Activated effector memory CD4-positive, alpha-beta T cell treated with anti-CD3 and anti-CD28 coated beads, Interleukin-2, amount 50 U/mL, for 16 hours (primary cell): Measurements from ENCODE around the gene LRCOL1.
"Not testable (repeated sequence)": the region's sequence is repeated elsewhere in the genome, so short reads cannot be mapped to it uniquely, and the experiment has no call there.

ENCODE experiments used
- DNase-seq: peaks from one replicate; pipeline ENCODE4 v3.0.0-alpha.2; 2020

LRCOL1 gene

DNA sequence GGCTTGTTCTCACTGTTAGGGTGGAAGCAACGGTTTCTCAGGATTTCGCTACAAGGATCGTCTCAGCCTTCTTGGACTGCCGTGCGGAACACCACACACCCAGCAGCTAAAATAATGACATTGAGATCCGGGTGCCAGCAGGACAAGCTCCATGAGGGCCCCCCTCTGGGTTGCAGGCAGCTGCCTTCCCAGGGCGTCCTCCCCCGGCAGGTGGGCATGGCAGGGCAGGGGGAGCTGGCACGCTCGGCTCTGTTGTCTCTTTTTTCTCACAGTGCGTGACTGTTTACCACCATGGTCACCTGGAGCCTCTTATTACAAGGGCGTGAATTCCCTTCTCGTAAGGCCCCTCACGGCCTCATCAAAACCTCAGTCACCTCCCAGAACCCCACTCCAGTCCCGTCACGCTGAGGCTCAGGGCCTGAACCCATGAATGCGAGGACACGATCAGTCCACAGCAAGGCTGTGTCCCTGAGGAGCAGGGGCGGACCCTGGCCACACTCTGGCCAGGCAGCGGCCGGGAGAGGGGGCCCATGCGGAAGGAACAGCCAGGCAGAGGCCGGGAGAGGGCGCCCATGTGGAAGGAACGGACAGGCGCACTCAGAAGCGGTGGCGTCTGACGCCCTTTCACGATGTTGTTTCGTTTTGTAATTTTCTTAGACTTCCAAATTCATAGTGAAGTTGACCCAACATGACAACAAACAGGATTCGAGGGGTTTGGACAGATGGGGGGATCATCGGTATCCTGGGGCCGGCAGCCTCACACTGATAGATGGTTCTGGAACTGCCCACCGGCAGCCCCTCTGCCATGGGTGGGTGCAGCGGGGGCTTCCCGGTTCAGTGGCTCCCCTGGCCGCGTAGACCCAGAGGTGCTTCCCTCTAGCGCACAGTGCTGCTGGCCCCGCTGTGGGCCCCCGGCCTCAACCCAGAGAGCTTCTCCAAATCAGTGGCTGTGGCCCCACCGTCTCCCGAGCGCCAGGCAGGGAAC lies 10.0 kb downstream of the LRCOL1 start:
- no peak for DNase-seq

DNA sequence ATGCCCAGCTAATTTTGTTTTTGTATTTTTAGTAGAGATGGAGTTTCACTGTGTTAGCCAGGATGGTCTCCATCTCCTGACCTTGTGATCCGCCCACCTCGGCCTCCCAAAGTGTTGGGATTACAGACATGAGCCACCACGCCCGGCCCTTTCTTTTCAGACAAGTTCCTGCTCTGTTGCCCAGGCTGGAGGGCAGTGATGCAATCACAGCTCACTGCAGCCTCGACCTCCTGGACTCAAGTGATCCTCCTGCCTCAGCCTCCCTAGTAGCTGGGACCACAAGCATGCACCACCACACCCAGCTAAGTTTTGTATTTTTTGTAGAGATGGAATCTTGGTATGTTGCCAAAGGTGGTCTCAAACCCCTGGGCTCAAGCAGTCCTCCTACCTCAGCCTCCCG lies 10.9 kb downstream of the LRCOL1 start:
- DNase-seq = not testable (repeated sequence)

DNA sequence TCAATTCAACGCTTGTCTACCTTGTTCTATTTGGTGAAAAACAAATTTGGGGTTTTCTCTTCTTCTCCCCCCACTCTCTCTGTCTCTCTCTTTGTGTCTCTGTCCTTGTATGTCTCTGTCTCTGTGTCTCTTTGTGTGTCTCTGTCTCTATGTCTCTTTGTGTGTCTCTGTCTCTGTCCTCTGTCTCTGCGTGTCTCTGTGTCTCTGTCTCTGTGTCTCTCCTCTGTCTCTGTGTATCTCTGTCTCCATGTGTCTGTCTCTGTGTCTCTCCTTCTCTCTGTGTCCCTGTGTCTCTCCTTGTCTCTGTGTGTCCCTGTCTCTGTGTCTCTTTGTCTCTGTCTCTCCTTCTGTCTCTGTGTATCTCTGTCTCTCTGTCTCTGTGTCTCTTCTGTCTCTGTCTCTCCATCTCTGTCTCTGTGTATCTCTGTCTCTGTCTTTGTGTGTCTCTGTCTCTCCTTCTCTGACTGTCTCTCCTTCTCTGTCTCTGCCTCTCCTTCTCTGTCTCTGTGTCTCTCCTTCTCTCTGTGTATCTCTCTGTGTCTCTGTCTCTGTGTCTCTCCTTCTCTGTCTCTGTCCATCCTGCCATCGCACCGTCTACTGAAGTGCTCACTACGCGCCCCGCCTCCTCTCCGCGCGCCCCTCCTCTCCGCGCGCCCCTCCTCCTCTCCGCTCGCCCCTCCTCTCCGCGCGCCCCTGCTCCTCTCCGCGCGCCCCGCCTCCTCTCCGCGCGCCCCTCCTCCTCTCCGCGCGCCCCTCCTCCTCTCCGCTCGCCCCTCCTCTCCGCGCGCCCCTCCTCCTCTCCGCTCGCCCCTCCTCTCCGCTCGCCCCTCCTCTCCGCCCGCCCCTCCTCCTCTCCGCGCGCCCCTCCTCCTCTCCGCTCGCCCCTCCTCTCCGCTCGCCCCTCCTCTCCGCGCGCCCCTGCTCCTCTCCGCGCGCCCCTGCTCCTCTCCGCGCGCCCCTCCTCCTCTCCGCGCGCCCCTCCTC lies 12.8 kb downstream of the LRCOL1 start:
- DNase-seq = no peak

DNA sequence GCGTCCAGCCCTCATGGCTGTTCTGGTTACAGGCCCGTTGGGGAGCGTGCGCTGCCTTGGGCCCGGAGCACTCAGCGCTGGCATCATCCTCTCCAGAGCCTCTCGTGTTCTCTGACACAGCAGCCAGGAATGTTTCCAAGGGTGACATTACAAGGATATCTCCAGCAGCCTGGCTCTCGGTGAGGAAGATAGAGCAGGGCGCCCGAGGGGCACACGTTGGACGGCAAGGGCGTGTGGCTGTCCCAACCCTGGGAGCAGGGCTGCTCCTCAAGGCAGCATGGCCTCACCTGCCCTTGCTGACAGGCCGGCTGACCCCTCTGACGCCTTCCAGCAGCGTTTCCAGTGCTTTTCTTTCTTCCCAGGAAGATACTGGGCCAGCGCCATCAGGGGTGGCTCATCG lies 14.4 kb downstream of the LRCOL1 start:
- no peak for DNase-seq

DNA sequence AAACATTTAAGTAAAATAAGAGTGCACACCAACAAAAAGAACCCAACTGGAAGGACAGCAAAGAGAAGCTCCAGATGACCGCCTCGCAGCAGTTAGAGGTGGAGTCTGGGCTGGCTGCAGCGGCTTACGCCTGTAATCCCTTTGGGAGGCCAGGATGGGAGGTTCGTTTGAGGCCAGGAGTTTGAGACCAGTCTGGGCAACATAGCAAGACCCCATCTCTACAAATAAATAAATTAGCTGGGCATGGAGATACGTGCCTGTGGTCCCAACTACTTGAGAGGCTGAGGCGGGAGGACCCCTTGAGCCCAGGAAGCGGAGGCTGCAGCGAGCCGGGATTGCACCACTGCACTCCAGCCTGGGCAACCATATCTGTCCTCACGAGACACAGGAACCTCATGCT lies 15.2 kb downstream of the LRCOL1 start:
- DNase-seq = no peak

DNA sequence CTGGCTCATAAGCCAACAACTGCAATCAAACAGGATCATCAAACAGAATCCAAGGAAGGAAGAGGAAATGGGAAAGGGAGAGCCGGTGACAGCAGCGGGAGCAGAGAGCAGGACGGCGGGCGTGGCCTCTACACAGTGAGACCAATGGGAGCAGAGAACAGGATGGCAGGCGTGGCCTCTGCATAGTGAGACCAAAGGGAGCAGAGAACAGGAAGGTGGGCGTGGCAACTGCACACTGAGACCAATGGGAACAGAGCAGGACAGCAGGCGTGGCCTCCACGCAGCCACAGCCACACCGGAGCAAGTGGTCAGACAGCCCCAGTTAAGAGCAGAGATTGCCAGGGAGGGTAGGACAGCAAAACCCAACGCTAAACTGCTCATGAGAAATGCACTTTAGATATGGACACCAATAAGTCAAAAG lies 16.4 kb downstream of the LRCOL1 start:
- DNase-seq = no peak

DNA sequence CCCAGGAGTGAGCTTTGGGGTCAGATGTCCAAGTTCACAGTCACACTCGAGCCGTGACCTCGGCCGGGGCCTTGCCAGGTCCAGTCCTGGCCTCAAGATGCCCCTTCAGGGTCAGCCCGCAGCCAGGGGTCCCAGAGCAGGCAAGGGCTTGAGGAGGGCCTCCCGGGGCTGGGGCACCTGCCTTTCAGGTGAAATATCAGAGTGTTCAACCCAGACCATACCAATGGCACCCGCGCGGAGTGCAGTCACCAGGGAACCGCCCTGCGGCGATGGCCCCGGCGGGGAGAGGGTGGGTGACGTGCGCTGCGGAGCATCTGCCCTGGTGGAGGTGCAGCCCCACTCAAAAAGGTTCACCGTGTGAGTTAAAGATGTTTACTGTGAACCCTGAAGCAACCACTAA lies 16.9 kb downstream of the LRCOL1 start:
- DNase-seq = no peak

DNA sequence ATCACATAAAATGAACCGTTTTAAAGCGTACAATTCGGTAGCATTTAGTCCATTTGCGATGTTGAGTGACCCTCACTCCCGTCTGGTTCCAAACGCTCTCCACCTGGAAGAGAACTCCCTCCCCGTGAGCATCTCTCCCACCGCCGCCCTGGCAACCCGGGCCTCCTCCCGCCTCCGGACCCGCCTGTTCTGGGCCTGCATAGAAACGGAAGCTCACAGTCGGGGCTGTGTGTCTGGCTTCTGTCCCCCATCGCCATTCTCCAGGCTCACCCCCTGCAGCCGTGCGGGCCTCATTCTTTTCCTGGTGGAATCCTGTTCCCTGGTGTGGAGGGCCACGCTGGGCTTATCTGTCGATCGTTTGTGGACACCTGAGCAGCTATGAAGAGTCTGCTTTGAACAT lies 17.3 kb downstream of the LRCOL1 start:
- no peak for DNase-seq

DNA sequence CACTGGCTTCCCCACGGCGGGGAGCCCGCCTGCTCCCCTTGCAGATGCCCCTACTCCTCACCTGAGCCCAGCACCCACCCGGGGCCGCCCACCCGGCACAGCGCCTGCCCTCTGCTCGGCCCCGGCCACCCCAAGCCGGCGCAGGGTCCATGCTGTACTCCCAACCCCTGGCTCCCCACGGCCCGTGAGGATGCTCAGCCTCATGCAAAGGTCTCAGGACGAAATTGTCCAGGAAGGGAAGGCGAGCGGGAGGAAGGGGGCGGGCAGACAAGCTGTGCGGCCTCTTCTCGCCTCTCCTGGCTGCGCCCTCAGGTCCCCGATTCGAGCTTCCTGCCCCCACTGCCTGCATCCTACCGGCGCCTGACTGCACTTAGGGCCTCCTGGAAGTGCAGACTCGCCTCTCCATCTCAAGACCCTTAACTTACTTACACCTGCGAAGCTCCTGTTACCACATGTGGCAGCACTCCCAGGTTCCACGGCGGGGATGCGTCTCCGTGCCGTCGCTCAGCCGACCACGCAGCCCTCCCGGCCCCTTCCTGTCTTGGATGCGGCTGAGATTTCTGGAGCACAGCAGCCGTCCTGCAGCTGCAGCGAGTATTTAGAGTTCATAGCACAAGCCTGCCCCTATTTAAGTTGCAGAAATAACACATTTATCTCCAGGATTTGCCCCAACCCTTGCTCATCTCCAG lies 18.0 kb downstream of the LRCOL1 start:
- DNase-seq = no peak

DNA sequence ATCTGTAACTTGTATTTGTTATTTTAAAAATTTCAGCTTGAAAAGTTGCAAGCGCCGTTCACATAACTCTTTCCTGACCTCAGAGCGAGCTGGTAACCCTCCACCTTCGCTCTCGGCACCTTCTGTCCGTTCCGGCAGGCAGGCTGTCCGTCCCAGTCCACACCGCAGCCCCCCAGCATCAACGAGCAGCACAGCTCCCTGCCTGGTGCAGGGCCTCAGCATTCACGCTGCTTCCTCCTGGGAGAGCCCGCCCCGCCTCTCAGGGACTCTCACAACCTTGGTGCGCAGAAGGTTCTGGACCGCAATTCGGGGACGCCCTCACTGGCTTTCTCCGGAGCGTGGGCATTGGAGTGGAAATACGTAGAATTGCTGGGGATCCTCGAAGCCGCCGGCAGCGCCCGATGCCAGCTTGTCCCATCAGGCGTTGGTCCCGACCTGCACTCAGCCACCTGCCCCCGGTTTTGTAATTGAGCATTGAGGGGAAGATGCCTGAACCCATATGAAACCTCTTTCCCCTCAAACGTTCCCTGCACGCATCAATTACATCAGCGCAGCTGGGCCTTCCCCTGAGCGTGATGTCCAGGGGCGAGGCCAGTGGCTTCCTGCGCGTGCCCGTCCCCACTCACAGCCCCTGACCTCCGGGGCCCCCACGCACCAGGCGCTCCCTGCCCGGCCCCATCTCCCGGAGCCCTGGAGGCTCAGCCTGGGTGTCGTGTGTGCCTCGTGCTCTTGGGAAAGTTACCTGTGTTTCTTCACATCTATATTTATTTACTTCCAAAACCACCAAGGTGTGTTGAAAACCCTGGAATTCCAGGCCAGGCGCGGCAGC lies 19.1 kb downstream of the LRCOL1 start:
- no peak for DNase-seq

DNA sequence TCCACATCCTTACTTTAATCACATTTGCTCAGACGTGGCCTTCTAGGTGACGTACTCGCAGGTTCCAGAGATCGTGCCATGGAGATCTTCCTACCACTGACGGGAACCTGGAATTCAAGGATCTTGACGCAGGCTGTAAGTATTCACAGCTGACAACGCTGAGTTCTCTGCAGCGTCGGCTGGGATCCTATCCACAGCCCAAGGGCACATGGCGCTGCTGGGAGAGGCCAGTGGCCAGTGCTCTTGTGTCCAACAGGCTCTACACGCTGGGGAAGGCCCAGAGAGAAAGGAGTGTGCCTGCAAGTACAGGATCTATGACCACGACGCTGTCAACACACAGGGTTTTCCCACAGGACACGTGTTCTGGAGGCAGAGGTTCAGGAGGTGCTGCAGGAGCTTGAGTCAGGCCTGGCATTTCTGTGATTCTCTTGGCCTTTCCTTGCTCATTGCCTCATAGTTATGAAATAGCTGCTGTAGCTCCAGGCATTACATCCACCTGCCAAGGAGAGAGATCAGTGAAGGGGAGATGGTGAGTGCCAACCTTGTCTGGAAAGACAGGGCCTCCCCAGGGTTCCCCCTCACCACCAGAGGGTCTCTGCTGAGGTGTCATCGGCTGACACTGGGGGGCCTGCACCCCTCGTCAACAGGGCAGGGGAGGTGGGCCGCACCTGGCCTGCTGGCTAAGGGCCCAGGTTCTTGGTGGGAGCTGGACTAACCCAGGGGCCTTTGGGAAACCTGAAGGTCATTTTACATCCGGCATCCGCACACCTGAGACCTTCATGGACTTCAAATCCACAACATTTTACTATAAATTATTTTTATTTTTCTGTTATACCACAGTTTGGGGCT lies 21.3 kb downstream of the LRCOL1 start:
- no peak for DNase-seq

DNA sequence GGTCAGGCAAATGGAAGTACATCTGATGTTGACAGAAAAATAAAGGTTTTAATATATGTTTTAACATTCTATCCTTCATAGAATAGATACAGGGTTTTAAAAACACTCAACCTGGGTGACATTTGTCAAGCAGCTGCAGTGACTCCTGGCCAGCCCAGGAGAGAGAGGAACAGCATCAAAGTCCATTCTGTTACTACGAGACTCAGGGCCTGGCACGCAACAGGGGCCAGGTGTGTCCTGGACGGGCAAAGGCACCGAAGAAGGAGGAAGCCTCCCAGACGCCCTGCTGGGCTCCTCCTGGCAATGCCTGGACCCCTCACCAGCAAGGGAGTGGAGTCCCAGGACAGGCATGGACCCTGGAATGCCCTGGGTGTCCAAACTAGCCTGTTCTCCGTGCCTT lies 22.1 kb downstream of the LRCOL1 start:
- DNase-seq = no peak

DNA sequence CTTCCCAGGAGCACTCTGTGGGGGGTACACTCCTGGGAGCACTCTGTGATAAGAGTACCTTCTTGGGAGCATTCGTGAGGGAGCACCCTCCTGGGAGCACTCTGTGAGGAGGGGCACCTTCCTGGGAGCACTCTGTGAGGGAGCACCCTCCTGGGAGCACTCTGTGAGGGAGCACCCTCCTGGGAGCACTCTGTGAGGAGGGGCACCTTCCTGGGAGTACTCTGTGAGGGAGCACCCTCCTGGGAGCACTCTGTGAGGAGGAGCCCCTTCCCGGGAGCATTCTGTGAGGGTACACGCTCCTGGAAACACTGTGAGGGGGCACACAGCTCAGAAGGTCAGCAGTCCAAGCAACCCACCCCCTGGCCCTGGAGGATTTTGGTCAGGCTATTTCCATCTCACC lies 22.6 kb downstream of the LRCOL1 start:
- DNase-seq = no peak

DNA sequence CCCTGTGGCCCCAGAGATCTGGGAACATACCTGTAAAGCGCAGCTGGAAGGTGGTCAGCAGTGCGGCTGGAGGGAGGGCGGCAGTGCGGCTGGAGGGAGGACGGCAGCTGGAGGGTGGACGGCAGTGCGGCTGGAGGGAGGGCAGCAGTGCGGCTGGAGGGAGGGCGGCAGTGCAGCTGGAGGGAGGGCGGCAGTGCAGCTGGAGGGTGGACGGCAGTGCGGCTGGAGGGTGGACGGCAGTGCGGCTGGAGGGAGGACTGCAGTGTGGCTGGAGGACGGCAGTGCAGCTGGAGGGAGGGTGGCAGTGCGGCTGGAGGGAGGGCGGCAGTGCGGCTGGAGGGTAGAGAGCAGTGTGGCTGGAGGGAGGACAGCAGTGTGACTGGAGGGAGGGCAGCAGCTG lies 23.5 kb downstream of the LRCOL1 start:
- DNase-seq = no peak

DNA sequence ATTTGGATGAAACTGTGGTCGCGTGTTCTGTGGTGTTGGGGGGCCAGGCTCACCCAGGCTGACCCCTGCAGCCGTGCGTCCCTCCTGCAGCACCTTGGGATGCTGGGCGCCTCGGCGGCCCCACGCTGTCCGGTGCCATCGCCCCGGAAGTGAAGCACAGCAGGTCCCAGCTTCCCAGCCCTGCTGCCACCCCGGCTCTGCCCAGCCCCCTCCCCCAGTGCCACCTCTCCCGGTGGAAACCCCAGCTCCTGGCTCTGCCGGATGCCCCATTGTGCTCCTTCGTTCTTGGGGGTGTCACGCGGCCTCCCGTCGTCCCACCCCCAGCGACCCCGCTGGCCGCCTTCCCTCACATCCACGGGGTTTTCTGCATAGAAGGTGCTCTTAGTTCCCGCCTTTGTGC lies 25.2 kb downstream of the LRCOL1 start:
- DNase-seq = no peak

DNA sequence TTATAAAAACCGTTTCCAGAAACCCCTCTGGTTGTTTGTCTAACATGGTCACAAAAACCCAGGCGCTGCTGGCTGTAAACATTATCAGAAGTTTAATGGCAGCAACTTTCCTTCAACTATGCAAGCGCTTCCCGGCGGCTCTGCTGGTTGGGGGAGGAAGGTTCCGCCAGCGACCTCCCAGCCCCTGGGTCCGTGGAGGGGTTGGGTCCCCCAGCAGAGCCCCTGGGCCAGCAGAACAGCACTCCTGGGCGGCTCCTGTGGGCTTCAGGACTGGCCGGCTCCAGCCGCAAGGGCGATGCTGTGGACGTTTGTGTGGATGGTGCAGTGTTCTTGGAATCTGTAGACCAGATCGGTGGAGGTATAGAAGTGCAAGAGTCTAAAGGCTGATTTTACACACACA lies 26.0 kb downstream of the LRCOL1 start:
- no peak for DNase-seq

DNA sequence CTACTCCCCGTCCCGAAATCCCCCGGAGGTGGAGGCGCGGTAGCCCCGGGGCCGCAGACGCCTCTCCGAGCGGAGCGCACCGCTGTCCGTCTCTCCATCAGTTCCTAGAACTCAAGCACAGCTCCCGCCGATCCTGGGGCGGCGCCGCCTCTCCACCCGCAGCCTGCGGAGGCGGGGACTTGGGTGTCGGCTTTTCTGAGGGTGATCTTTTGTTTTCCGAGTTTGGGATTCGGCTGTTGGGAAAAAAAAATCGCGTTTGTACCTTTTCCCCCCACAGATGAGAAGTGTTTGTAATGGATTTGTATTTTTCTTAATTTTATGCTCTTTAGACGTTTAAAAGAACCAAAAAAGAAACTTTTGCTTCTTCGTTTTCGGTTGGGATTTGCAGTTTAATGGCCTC lies 26.6 kb downstream of the LRCOL1 start:
- no peak for DNase-seq

DNA sequence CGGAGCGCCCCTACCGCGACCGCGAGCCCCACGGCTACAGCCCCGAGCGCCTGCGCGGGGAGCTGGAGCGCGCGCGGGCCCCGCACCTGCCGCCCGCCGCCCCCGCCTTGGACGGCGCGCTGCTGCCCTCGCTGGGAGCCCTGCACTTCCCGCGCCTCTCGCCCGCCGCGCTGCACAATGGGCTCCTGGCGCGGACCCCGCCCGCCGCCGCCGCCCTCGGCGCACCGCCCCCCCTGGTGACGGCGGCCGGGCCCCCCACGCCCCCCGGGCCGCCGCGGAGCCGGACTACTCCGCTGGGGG lies 27.0 kb downstream of the LRCOL1 start:
- DNase-seq = no peak

DNA sequence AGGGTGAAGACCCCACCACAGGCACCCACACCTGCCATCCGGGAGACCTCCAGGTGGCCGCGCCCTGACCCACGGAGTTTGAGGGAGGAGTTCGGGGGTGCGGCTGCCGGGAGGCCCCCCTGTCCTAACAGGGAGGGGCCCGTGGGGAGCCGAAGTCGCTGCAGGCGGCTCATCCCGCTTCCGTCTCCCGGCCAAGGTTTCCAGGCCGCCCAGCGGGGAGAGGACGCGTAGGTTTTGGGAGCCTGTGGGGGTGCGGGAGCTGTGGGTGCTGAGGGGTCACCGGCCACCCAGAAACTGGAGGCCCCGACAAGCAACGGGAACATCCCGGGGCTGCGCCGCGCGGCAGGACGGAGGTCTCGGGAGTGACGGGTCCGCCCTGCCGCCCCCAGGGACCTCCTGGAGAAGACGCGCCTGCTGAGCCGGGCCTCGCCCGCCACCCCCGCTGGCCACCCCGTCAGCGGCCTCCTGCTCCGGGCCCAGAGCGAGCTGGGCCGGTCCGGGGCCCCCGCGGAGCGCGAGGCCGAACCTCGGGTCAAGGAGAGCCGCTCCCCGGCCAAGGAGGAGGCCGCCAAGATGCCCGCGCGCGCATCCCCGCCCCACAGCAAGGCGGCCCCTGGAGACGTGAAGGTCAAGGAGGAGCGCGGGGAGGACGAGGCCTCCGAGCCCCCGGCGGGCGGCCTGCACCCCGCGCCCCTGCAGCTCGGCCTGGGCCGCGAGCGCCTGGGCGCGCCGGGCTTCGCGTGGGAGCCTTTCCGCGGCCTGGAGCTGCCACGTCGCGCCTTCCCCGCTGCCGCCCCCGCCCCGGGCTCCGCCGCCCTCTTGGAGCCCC lies 27.6 kb downstream of the LRCOL1 start:
- no peak for DNase-seq

DNA sequence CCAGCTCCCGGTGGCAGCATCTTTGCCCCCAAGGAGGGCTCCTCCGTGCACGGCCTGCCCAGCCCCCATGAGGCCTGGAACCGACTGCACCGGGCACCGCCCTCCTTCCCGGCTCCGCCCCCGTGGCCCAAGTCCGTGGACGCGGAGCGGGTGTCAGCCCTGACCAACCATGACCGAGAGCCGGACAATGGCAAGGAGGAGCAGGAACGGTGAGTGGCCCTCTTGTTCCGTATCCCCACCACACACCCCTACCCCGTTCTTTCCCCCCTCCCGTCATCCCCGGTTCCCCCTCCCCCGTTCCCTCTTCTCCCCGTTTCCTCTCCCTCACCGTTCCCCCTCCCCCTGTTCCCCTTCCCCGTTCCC lies 28.3 kb downstream of the LRCOL1 start:
- DNase-seq = no peak
